Astrocyte of the cerebellum (primary cell): ENCODE measurements around the gene LIMS2.

ENCODE experiments used
- DNase-seq: peaks from one replicate; pipeline ENCODE4 v3.0.0-alpha.2; 2011; ENCODE audit warnings: low read depth
- H3K4me3 ChIP-seq: 2 replicates; pipeline ENCODE4 v1.5.1; 2011; ENCODE audit warnings: mild to moderate bottlenecking, low read depth, low read length, moderate library complexity
- in situ Hi-C: cut with HindIII; loops from 2 replicates; pipeline ENCODE4 v1.10.0; 2017; ENCODE audit warnings: low sequenced_read_pairs
- TF ChIP-seq, protein P1 (sequence below): IDR thresholded peaks from 2 replicates; pipeline ENCODE4 v1.5.1; 2012; ENCODE audit warnings: low read length, low read depth, moderate library complexity, mild to moderate bottlenecking; ENCODE audit errors: missing control alignments

Gene LIMS2

GRCh38 chr2:127675331-127676261 is at the start of gene LIMS2:
LIMS2 (minus strand) TSS chr2:127675530; CDS start chr2:127675024, 506 bp downstream.
- DNase-seq = no peak
- H3K4me3 ChIP-seq = peak within 1 kb of the TSS; percentile 42
- in situ Hi-C loops = no loop called here
- TF ChIP-seq, protein P1, sequence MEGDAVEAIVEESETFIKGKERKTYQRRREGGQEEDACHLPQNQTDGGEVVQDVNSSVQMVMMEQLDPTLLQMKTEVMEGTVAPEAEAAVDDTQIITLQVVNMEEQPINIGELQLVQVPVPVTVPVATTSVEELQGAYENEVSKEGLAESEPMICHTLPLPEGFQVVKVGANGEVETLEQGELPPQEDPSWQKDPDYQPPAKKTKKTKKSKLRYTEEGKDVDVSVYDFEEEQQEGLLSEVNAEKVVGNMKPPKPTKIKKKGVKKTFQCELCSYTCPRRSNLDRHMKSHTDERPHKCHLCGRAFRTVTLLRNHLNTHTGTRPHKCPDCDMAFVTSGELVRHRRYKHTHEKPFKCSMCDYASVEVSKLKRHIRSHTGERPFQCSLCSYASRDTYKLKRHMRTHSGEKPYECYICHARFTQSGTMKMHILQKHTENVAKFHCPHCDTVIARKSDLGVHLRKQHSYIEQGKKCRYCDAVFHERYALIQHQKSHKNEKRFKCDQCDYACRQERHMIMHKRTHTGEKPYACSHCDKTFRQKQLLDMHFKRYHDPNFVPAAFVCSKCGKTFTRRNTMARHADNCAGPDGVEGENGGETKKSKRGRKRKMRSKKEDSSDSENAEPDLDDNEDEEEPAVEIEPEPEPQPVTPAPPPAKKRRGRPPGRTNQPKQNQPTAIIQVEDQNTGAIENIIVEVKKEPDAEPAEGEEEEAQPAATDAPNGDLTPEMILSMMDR = no peak

DNA sequence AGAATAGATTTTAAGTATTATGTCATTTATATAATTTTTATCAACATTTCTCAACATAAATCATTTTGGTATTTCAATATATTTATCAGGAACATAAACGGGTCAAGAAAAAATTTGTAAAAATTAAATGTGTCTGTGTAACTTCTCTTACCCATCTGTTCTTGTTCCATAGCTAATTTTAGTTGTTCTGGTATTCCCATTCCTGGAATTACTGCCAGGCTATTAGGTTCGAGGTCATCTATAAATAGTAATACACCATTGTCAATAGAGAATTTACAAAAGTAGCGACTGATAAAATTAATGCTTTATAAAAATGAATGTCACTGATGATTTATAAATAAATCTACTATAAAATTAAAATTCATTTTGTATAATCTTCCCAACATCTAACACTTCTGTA is 47.5 kb upstream of the LIMS2 start:
- in situ Hi-C loops = no loop called here
- H3K4me3 ChIP-seq = no peak overlapping the region
- TF ChIP-seq, protein P1 = no peak
- DNase-seq = no peak

- no peak for DNase-seq
- H3K4me3 ChIP-seq = no peak overlapping the region
- TF ChIP-seq, protein P1 = no peak
- in situ Hi-C loops = no loop called here
Observed at GRCh38 chr2:127721978-127722355, 46.6 kb upstream of the LIMS2 start.

GRCh38 chr2:127721311-127721977 is 46.1 kb upstream of the LIMS2 start:
- in situ Hi-C loops = no loop called here
- DNase-seq = no peak
- no peak overlapping the region for H3K4me3 ChIP-seq
- TF ChIP-seq, protein P1 = no peak

GRCh38 chr2:127719301-127720218 is 44.2 kb upstream of the LIMS2 start:
- in situ Hi-C loops = no loop called here
- no peak overlapping the region for H3K4me3 ChIP-seq
- DNase-seq = no peak
- TF ChIP-seq, protein P1 = no peak

DNA sequence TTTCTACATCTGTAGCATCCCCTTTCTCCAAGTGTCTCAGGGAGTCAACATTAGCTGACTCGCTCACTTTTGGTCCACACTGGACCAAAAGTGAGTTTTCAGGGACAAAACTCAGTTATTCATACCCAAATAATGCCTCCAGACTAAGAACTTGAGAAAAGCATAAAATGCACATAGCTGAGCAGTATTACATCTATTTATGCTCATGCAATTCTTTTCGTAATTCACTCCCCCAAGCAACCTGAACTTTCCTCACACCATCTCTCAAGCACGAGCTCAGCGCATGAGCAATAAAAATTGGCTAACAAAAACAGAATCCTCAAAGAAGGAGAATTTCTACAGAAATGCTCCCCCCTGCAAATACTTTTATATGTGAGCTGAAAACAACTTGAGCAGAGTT is 42.9 kb upstream of the LIMS2 start:
- TF ChIP-seq, protein P1 = no peak
- H3K4me3 ChIP-seq = no peak overlapping the region
- in situ Hi-C loops = no loop called here
- no peak for DNase-seq
